ENCODE results near the gene MYADM. TPM values are rescaled to one million over a fixed set of nuclear protein-coding genes. Genes with fewer than 3 reads are reported as not detected.
A peak's percentile ranks its signal among the peaks of the same experiment; 100 is the strongest.

MYADM gene
- total and polyA plus RNA-seq, 2 of the 13 experiments (the other 11 are each of a cell fraction or from before 2014, with no cell fraction given) = 19.9 to 38.1 TPM

DNA sequence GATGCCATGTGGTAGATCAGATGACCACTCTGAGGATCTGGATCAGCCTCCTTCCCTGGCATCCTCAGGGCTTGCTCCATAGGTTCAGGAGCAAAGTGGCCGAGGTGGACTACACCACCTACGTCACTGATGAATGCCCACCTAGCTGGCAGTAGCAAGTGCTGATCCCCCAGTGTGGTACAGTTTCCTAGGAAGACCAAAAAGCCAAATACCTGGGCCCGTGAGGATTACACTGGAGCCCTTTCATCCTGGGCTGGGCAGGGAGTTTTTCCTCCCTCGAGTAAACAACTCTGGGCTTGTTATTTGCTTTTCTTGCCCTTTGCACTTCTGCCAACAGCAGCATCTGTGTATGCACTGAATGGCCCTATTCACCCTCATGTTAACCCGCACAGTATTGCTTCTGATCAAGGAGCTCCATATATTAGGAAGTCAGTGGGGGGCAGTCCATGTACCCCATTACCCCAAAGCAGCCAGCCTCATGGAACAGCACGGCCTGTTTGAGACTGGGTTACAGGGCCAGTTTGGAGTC, 3.3 kb upstream of the MYADM start (continued):
- TF ChIP-seq, protein P1, sequence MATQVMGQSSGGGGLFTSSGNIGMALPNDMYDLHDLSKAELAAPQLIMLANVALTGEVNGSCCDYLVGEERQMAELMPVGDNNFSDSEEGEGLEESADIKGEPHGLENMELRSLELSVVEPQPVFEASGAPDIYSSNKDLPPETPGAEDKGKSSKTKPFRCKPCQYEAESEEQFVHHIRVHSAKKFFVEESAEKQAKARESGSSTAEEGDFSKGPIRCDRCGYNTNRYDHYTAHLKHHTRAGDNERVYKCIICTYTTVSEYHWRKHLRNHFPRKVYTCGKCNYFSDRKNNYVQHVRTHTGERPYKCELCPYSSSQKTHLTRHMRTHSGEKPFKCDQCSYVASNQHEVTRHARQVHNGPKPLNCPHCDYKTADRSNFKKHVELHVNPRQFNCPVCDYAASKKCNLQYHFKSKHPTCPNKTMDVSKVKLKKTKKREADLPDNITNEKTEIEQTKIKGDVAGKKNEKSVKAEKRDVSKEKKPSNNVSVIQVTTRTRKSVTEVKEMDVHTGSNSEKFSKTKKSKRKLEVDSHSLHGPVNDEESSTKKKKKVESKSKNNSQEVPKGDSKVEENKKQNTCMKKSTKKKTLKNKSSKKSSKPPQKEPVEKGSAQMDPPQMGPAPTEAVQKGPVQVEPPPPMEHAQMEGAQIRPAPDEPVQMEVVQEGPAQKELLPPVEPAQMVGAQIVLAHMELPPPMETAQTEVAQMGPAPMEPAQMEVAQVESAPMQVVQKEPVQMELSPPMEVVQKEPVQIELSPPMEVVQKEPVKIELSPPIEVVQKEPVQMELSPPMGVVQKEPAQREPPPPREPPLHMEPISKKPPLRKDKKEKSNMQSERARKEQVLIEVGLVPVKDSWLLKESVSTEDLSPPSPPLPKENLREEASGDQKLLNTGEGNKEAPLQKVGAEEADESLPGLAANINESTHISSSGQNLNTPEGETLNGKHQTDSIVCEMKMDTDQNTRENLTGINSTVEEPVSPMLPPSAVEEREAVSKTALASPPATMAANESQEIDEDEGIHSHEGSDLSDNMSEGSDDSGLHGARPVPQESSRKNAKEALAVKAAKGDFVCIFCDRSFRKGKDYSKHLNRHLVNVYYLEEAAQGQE (IDR thresholded peaks at IDR 0.05; ENCODE audit: borderline replicate concordance in 1 of 2, low read depth in 1 of 2, low read length in 2 of 2) = peak in 1 of 2 experiments; percentile 73; a peak in 1 of 4 replicates
- TF ChIP-seq, protein P2, sequence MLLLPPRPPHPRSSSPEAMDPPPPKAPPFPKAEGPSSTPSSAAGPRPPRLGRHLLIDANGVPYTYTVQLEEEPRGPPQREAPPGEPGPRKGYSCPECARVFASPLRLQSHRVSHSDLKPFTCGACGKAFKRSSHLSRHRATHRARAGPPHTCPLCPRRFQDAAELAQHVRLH (CRISPR knock-in tag; IDR thresholded peaks at IDR 0.05; ENCODE audit: borderline replicate concordance, low read depth) = peak; percentile 54; the same call in 1 of the 2 replicates
- TF ChIP-seq MED13 (CRISPR knock-in tag; IDR thresholded peaks at IDR 0.05) = 0 out of 2 replicates have a peak, but pooled peaks have one; percentile 14
- TF ChIP-seq, protein P3, sequence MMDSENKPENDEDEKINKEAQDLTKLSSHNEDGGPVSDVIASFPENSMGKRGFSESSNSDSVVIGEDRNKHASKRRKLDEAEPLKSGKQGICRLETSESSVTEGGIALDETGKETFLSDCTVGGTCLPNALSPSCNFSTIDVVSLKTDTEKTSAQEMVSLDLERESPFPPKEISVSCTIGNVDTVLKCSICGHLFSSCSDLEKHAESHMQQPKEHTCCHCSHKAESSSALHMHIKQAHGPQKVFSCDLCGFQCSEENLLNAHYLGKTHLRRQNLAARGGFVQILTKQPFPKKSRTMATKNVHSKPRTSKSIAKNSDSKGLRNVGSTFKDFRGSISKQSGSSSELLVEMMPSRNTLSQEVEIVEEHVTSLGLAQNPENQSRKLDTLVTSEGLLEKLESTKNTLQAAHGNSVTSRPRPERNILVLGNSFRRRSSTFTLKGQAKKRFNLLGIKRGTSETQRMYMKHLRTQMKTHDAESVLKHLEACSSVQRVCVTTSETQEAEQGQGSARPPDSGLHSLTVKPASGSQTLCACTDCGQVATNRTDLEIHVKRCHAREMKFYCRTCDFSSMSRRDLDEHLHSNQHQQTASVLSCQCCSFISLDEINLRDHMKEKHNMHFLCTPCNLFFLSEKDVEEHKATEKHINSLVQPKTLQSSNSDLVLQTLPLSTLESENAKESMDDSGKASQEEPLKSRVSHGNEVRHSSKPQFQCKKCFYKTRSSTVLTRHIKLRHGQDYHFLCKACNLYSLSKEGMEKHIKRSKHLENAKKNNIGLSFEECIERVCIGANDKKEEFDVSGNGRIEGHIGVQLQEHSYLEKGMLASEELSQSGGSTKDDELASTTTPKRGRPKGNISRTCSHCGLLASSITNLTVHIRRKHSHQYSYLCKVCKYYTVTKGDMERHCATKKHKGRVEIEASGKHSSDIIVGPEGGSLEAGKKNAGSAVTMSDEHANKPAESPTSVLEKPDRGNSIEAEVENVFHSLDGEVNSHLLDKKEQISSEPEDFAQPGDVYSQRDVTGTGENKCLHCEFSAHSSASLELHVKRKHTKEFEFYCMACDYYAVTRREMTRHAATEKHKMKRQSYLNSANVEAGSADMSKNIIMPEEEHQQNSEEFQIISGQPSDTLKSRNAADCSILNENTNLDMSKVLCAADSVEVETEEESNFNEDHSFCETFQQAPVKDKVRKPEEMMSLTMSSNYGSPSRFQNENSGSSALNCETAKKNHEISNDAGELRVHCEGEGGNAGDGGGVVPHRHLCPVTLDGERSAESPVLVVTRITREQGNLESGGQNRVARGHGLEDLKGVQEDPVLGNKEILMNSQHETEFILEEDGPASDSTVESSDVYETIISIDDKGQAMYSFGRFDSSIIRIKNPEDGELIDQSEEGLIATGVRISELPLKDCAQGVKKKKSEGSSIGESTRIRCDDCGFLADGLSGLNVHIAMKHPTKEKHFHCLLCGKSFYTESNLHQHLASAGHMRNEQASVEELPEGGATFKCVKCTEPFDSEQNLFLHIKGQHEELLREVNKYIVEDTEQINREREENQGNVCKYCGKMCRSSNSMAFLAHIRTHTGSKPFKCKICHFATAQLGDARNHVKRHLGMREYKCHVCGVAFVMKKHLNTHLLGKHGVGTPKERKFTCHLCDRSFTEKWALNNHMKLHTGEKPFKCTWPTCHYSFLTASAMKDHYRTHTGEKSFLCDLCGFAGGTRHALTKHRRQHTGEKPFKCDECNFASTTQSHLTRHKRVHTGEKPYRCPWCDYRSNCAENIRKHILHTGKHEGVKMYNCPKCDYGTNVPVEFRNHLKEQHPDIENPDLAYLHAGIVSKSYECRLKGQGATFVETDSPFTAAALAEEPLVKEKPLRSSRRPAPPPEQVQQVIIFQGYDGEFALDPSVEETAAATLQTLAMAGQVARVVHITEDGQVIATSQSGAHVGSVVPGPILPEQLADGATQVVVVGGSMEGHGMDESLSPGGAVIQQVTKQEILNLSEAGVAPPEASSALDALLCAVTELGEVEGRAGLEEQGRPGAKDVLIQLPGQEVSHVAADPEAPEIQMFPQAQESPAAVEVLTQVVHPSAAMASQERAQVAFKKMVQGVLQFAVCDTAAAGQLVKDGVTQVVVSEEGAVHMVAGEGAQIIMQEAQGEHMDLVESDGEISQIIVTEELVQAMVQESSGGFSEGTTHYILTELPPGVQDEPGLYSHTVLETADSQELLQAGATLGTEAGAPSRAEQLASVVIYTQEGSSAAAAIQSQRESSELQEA (CRISPR knock-in tag; IDR thresholded peaks at IDR 0.05; ENCODE audit: not compliant biosample characterization) = no peak
- peak; percentile 77; the same call in 1 of the 2 replicates for TF ChIP-seq FOXP1 (IDR thresholded peaks at IDR 0.05)
- peak; percentile 96 for TF ChIP-seq FOXP1 (CRISPR knock-in tag; IDR thresholded peaks at IDR 0.05)
- TF ChIP-seq ZKSCAN8 (CRISPR knock-in tag; IDR thresholded peaks at IDR 0.05; ENCODE audit: borderline replicate concordance) = peak; percentile 89; the same call in 1 of the 2 replicates
- no peak for TF ChIP-seq ATAD3A (CRISPR knock-in tag; IDR thresholded peaks at IDR 0.05)
- TF ChIP-seq, protein P4, sequence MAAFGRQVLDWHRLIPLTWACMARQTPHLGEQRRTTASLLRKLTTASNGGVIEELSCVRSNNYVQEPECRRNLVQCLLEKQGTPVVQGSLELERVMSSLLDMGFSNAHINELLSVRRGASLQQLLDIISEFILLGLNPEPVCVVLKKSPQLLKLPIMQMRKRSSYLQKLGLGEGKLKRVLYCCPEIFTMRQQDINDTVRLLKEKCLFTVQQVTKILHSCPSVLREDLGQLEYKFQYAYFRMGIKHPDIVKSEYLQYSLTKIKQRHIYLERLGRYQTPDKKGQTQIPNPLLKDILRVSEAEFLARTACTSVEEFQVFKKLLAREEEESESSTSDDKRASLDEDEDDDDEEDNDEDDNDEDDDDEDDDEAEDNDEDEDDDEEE (CRISPR knock-in tag; IDR thresholded peaks at IDR 0.05) = peak; percentile 83; the same call in 1 of the 2 replicates
- TF ChIP-seq ZNF136 (CRISPR knock-in tag; IDR thresholded peaks at IDR 0.05; ENCODE audit: low read depth) = no peak
- no peak for TF ChIP-seq RFXAP (CRISPR knock-in tag; IDR thresholded peaks at IDR 0.05; ENCODE audit: borderline replicate concordance)
- TF ChIP-seq SIX1 (CRISPR knock-in tag; IDR thresholded peaks at IDR 0.05; ENCODE audit: borderline replicate concordance) = peak; percentile 76; the same call in 1 of the 2 replicates
- no peak for TF ChIP-seq SRY (CRISPR knock-in tag; IDR thresholded peaks at IDR 0.05)
- TF ChIP-seq GTF3A (CRISPR knock-in tag; conservative IDR thresholded peaks at IDR 0.05) = no peak
- TF ChIP-seq ZNF891 (CRISPR knock-in tag; IDR thresholded peaks at IDR 0.05) = no peak; the same call in 1 of the 2 replicates
- TF ChIP-seq KAT8 (CRISPR knock-in tag; IDR thresholded peaks at IDR 0.05) = peak; percentile 69; the same call in 1 of the 2 replicates
- TF ChIP-seq PCBP2 (optimal IDR thresholded peaks at IDR 0.05; ENCODE audit: low read depth, low read length, poor library complexity, severe bottlenecking) = no peak

Measured in HepG2 (cell line).